ENCODE results near the gene CALN1. TPM values are rescaled to one million over a fixed set of nuclear protein-coding genes. Genes with fewer than 3 reads are reported as not detected.

CALN1 gene
- total RNA-seq, 1 experiment from 2014 or later, result not detected

GRCh38 chr7:72030994-72031667 is 381.0 kb downstream of the CALN1 start:
- Histone ChIP-seq H3K79me2 (ENCODE audit: low read length) (no peaks in the 10 kb centered on the region), H3K36me3 (ENCODE audit: insufficient read depth, low read length) (no peaks in the 10 kb centered on the region), H4K20me1 (ENCODE audit: insufficient read depth, low read depth, low read length) (no peaks in the 10 kb centered on the region), H3K4me1 (ENCODE audit: low read length) (no peaks in the 10 kb centered on the region), H3K9me2 (replicated peaks; ENCODE audit: insufficient read depth, low read length) (no peaks in the 10 kb centered on the region), H3K9ac (ENCODE audit: low read length) (no peak overlapping the region), H3K27ac (ENCODE audit: low read length) (no peak overlapping the region), H3K4me3 (ENCODE audit: low read length) (no peak overlapping the region), H2AFZ (ENCODE audit: low read length) (no peak overlapping the region), H3K4me2 (ENCODE audit: low read depth, low read length, poor library complexity, severe bottlenecking) (no peak overlapping the region), H3K27me3 (ENCODE audit: low read length) (no peaks in the 10 kb centered on the region), H3K9me3 (ENCODE audit: low read length) (no peaks in the 10 kb centered on the region)
- no peak for DNase-seq

DNA sequence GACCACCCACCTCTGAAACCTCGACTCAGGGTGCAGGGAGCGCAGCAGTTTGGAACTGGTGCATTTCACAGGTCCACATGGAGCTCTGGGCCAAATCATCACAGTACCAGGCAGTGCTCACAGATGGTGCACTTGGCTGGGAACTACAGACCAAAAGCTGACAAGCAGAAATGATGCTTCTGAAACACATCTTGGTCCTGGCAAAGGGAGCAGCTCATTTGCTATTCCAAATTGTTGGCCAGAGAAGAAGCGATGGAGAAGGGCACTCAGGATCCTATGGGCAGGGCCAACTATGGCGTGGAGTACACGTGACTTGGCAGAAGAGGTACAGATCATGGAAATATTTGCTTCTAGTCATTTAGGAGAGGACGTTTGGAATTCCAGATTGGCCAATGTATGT is 383.9 kb downstream of the CALN1 start:
- Histone ChIP-seq H3K4me2 (ENCODE audit: low read depth, low read length, poor library complexity, severe bottlenecking) (no peak overlapping the region), H3K9me2 (replicated peaks; ENCODE audit: insufficient read depth, low read length) (no peaks in the 10 kb centered on the region)

GRCh38 chr7:72025381-72025960 is 386.7 kb downstream of the CALN1 start:
- no peaks in the 10 kb centered on the region for H3K36me3 ChIP-seq (ENCODE audit: insufficient read depth, low read length)
- H3K9me3 ChIP-seq (ENCODE audit: low read length), result no peaks in the 10 kb centered on the region
- no peak overlapping the region for H3K4me2 ChIP-seq (ENCODE audit: low read depth, low read length, poor library complexity, severe bottlenecking)
- no peaks in the 10 kb centered on the region for H3K27me3 ChIP-seq (ENCODE audit: low read length)
- no peaks in the 10 kb centered on the region for H3K9me2 ChIP-seq (replicated peaks; ENCODE audit: insufficient read depth, low read length)
- no peak overlapping the region for H3K9ac ChIP-seq (ENCODE audit: low read length)
- H3K4me1 ChIP-seq (ENCODE audit: low read length), result no peaks in the 10 kb centered on the region
- no peak overlapping the region for H2AFZ ChIP-seq (ENCODE audit: low read length)
- DNase-seq, result no peak
- H3K4me3 ChIP-seq (ENCODE audit: low read length), result no peak overlapping the region
- no peaks in the 10 kb centered on the region for H3K79me2 ChIP-seq (ENCODE audit: low read length)
- H3K27ac ChIP-seq (ENCODE audit: low read length), result no peak overlapping the region
- H4K20me1 ChIP-seq (ENCODE audit: insufficient read depth, low read depth, low read length), result no peaks in the 10 kb centered on the region

More for the DNA sequence above, 383.9 kb downstream of the CALN1 start:
- H3K9ac ChIP-seq (ENCODE audit: low read length), result no peak overlapping the region
- no peaks in the 10 kb centered on the region for H4K20me1 ChIP-seq (ENCODE audit: insufficient read depth, low read depth, low read length)
- no peak overlapping the region for H2AFZ ChIP-seq (ENCODE audit: low read length)
- no peak for DNase-seq
- H3K9me3 ChIP-seq (ENCODE audit: low read length), result no peaks in the 10 kb centered on the region
- no peaks in the 10 kb centered on the region for H3K79me2 ChIP-seq (ENCODE audit: low read length)
- H3K27ac ChIP-seq (ENCODE audit: low read length), result no peak overlapping the region
- H3K4me3 ChIP-seq (ENCODE audit: low read length), result no peak overlapping the region
- no peaks in the 10 kb centered on the region for H3K36me3 ChIP-seq (ENCODE audit: insufficient read depth, low read length)
- H3K4me1 ChIP-seq (ENCODE audit: low read length), result no peaks in the 10 kb centered on the region
- no peaks in the 10 kb centered on the region for H3K27me3 ChIP-seq (ENCODE audit: low read length)

DNA sequence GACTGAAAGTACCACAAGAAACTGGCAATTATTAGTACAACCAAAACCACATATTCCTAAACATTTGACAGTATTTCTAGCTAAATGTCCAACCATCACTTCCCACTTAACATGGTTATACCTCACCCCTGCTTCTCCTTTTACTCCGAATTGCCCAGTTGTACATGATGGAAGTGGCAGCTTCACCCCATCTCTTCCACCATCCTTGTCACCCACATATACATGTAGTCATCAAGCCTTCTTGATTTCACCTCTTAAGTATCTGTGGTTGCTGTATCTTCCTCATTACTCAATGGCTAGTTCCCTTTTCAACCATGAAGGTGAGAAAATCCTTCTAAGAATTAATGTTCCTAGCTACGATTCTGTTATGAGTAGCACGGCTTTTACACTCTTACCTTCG is 388.2 kb downstream of the CALN1 start:
- no peaks in the 10 kb centered on the region for H3K27me3 ChIP-seq (ENCODE audit: low read length)
- no peaks in the 10 kb centered on the region for H4K20me1 ChIP-seq (ENCODE audit: insufficient read depth, low read depth, low read length)
- H3K9me3 ChIP-seq (ENCODE audit: low read length), result no peaks in the 10 kb centered on the region
- no peaks in the 10 kb centered on the region for H3K79me2 ChIP-seq (ENCODE audit: low read length)
- H3K4me1 ChIP-seq (ENCODE audit: low read length), result no peaks in the 10 kb centered on the region
- no peak overlapping the region for H3K27ac ChIP-seq (ENCODE audit: low read length)
- no peaks in the 10 kb centered on the region for H3K36me3 ChIP-seq (ENCODE audit: insufficient read depth, low read length)
- no peak overlapping the region for H2AFZ ChIP-seq (ENCODE audit: low read length)
- no peak overlapping the region for H3K9ac ChIP-seq (ENCODE audit: low read length)
- no peak overlapping the region for H3K4me2 ChIP-seq (ENCODE audit: low read depth, low read length, poor library complexity, severe bottlenecking)
- H3K9me2 ChIP-seq (replicated peaks; ENCODE audit: insufficient read depth, low read length), result no peaks in the 10 kb centered on the region
- no peak for DNase-seq
- H3K4me3 ChIP-seq (ENCODE audit: low read length), result no peak overlapping the region

- Histone ChIP-seq H3K36me3 (ENCODE audit: insufficient read depth, low read length) (no peaks in the 10 kb centered on the region), H3K9me2 (replicated peaks; ENCODE audit: insufficient read depth, low read length) (no peaks in the 10 kb centered on the region), H3K9me3 (ENCODE audit: low read length) (no peaks in the 10 kb centered on the region), H3K27me3 (ENCODE audit: low read length) (no peaks in the 10 kb centered on the region), H3K4me3 (ENCODE audit: low read length) (no peak overlapping the region), H3K9ac (ENCODE audit: low read length) (no peak overlapping the region), H3K4me2 (ENCODE audit: low read depth, low read length, poor library complexity, severe bottlenecking) (no peak overlapping the region), H4K20me1 (ENCODE audit: insufficient read depth, low read depth, low read length) (no peaks in the 10 kb centered on the region), H3K27ac (ENCODE audit: low read length) (no peak overlapping the region), H3K79me2 (ENCODE audit: low read length) (no peaks in the 10 kb centered on the region), H3K4me1 (ENCODE audit: low read length) (no peaks in the 10 kb centered on the region), H2AFZ (ENCODE audit: low read length) (no peak overlapping the region)
- DNase-seq, result no peak
These were observed 390.4 kb downstream of the CALN1 start for GRCh38 chr7:72021716-72022115.

- no peak overlapping the region for H3K9ac ChIP-seq (ENCODE audit: low read length)
- H3K27ac ChIP-seq (ENCODE audit: low read length), result no peak overlapping the region
- no peak overlapping the region for H3K4me3 ChIP-seq (ENCODE audit: low read length)
- H3K27me3 ChIP-seq (ENCODE audit: low read length), result no peaks in the 10 kb centered on the region
- no peak overlapping the region for H3K4me2 ChIP-seq (ENCODE audit: low read depth, low read length, poor library complexity, severe bottlenecking)
- H3K36me3 ChIP-seq (ENCODE audit: insufficient read depth, low read length), result no peaks in the 10 kb centered on the region
- DNase-seq, result no peak
- no peaks in the 10 kb centered on the region for H3K4me1 ChIP-seq (ENCODE audit: low read length)
- no peaks in the 10 kb centered on the region for H3K79me2 ChIP-seq (ENCODE audit: low read length)
- H3K9me3 ChIP-seq (ENCODE audit: low read length), result no peaks in the 10 kb centered on the region
- H2AFZ ChIP-seq (ENCODE audit: low read length), result no peak overlapping the region
- no peaks in the 10 kb centered on the region for H3K9me2 ChIP-seq (replicated peaks; ENCODE audit: insufficient read depth, low read length)
- H4K20me1 ChIP-seq (ENCODE audit: insufficient read depth, low read depth, low read length), result no peaks in the 10 kb centered on the region
These were observed 391.8 kb downstream of the CALN1 start for GRCh38 chr7:72020311-72020710.

DNA sequence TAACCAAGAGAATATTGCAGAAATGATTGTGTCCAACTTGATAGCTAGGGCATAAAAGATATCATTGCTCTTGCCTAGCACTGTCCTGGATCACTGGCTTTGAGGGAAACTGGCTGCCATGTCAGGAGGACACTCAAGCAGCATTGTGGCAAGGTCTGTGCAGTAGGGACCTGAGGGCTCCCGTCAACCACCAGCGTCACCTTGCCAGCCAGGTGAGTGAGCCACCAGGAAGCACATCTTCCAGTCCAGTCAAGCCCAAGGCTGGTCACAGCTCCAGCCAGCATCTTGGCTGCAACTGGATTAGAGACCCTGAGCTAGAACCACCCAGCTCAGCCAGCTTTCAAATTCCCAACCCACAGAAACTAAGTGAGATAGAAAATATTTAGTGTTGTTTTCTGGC is 392.7 kb downstream of the CALN1 start:
- Histone ChIP-seq H3K27ac (ENCODE audit: low read length) (no peak overlapping the region), H3K4me1 (ENCODE audit: low read length) (no peaks in the 10 kb centered on the region), H3K27me3 (ENCODE audit: low read length) (no peaks in the 10 kb centered on the region), H3K36me3 (ENCODE audit: insufficient read depth, low read length) (no peaks in the 10 kb centered on the region), H3K9me2 (replicated peaks; ENCODE audit: insufficient read depth, low read length) (no peaks in the 10 kb centered on the region), H3K9me3 (ENCODE audit: low read length) (no peaks in the 10 kb centered on the region), H3K4me2 (ENCODE audit: low read depth, low read length, poor library complexity, severe bottlenecking) (no peak overlapping the region), H3K9ac (ENCODE audit: low read length) (no peak overlapping the region), H3K79me2 (ENCODE audit: low read length) (no peaks in the 10 kb centered on the region), H2AFZ (ENCODE audit: low read length) (no peak overlapping the region), H4K20me1 (ENCODE audit: insufficient read depth, low read depth, low read length) (no peaks in the 10 kb centered on the region), H3K4me3 (ENCODE audit: low read length) (no peak overlapping the region)
- DNase-seq, result no peak

DNA sequence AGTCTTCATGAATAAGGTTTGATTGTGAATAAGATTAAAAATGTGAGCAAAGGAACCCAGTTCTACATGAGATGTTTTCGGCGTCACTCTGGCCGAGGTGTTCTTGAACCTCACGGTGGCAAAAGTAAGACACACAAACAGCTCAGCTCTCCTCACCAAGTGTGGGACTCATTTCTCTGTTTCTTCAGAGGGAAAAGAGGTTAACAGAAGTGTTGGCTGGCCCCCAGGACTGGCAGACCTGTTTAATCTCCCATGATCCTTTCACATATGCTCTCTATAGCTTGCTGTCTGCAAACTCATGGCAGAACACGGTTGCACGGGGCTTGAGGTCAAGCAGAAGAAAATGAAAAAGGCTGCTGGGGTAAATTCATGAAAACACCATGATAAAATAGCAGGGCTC is 394.4 kb downstream of the CALN1 start:
- no peak overlapping the region for H3K4me2 ChIP-seq (ENCODE audit: low read depth, low read length, poor library complexity, severe bottlenecking)
- DNase-seq, result no peak
- H3K27me3 ChIP-seq (ENCODE audit: low read length), result no peaks in the 10 kb centered on the region
- H3K27ac ChIP-seq (ENCODE audit: low read length), result no peak overlapping the region
- H3K4me3 ChIP-seq (ENCODE audit: low read length), result no peak overlapping the region
- no peaks in the 10 kb centered on the region for H3K4me1 ChIP-seq (ENCODE audit: low read length)
- no peaks in the 10 kb centered on the region for H3K9me2 ChIP-seq (replicated peaks; ENCODE audit: insufficient read depth, low read length)
- no peak overlapping the region for H2AFZ ChIP-seq (ENCODE audit: low read length)
- no peaks in the 10 kb centered on the region for H3K36me3 ChIP-seq (ENCODE audit: insufficient read depth, low read length)
- no peaks in the 10 kb centered on the region for H4K20me1 ChIP-seq (ENCODE audit: insufficient read depth, low read depth, low read length)
- no peak overlapping the region for H3K9ac ChIP-seq (ENCODE audit: low read length)
- H3K79me2 ChIP-seq (ENCODE audit: low read length), result no peaks in the 10 kb centered on the region
- no peaks in the 10 kb centered on the region for H3K9me3 ChIP-seq (ENCODE audit: low read length)
